AG09309 (cell line): Measurements from ENCODE around the gene GIGYF2.
A peak's percentile ranks its signal among the peaks of the same experiment; 100 is the strongest.

Experiments
- DNase-seq: peaks from one replicate; pipeline ENCODE4 v3.0.0-alpha.2; 2010; ENCODE audit warnings: low read depth
- H3K4me3 ChIP-seq: 2 replicates; pipeline ENCODE4 v1.5.1; 2011; ENCODE audit warnings: mild to moderate bottlenecking, low read depth, low read length, moderate library complexity; ENCODE audit not compliant: control insufficient read depth
- TF ChIP-seq, protein P1 (sequence below): IDR thresholded peaks from 2 replicates; pipeline ENCODE4 v1.5.1; 2011; ENCODE audit warnings: mild to moderate bottlenecking, low read depth, low read length, inconsistent platforms; ENCODE audit not compliant: insufficient read depth, control insufficient read depth; ENCODE audit errors: missing control alignments

The GIGYF2 gene

DNA sequence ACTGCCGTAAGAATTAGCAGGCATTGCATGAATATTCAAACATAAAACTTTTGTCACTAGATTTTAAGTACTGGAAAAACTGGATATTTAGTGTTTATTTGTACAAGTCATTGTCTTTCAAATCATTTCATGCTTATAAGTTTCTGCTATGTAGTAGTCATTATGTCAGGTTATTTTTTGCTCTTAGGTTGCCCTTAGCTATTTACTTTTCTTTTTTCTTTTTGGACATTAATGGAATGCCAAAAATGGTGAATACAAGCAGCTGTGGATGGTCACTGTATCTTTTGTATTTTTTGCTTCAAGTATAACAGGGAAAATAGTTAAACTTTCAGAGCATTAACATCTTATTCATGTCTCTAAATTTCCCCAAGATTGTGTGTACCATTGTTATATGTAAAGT, 97.8 kb downstream of the GIGYF2 start:
- TF ChIP-seq, protein P1, sequence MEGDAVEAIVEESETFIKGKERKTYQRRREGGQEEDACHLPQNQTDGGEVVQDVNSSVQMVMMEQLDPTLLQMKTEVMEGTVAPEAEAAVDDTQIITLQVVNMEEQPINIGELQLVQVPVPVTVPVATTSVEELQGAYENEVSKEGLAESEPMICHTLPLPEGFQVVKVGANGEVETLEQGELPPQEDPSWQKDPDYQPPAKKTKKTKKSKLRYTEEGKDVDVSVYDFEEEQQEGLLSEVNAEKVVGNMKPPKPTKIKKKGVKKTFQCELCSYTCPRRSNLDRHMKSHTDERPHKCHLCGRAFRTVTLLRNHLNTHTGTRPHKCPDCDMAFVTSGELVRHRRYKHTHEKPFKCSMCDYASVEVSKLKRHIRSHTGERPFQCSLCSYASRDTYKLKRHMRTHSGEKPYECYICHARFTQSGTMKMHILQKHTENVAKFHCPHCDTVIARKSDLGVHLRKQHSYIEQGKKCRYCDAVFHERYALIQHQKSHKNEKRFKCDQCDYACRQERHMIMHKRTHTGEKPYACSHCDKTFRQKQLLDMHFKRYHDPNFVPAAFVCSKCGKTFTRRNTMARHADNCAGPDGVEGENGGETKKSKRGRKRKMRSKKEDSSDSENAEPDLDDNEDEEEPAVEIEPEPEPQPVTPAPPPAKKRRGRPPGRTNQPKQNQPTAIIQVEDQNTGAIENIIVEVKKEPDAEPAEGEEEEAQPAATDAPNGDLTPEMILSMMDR = no peak
- no peak for DNase-seq
- H3K4me3 ChIP-seq = no peak overlapping the region

DNA sequence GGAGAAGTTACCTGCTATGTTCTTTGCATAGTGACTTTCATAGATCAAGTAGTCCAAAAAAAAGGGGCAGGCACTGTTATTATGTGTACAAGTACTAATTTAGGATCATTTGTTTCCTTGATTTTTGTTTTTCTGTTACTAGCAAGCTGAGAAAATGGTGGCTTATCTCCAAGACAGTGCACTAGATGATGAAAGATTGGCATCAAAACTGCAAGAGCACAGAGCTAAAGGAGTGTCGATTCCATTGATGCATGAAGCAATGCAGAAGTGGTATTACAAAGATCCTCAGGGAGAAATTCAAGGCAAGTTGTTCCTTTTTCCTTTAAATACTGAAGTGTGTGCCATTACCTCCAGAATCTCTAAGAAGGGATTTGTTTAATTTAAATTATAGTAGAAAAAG, 98.8 kb downstream of the GIGYF2 start:
- no peak overlapping the region for H3K4me3 ChIP-seq
- DNase-seq = peak; percentile 59
- TF ChIP-seq, protein P1 = no peak

DNA sequence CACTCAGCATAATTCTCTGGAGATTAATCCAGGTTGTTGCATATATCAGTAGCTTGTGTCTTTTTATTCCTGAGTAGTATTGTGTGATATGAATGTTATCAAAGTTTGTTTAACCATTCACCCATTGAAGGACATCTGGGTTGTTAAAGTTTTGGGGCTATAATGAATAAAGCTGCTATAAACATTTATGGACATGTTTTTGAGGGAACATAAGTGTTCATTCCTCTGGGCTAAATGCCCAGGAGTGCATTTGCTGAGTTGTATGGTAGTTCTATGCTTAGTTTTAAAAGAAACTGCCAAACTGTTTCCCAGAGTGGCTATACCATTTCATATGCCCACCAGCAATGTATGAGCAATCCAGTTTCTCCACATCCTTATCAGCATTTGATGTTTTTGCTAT, 101.1 kb downstream of the GIGYF2 start:
- H3K4me3 ChIP-seq = no peak overlapping the region
- TF ChIP-seq, protein P1 = no peak
- no peak for DNase-seq

DNA sequence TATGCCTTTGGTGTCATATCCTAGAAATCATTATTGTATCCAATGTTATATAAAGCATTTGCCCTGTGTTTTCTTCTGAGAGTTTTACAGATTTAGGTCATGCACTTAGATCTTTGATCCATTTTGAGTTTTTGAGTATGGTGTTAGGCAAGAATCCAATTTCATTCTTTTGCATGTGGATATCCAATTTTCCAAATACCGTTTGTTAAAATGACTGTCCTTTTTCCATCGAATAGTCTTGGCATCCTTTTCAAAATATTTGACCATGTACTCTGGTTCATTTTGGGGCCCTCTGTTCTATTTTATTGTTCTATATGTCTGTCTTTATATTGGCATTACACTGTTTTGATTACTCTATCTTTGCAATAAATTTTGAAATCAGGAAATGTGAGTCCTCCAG, 103.0 kb downstream of the GIGYF2 start:
- TF ChIP-seq, protein P1 = no peak
- no peak overlapping the region for H3K4me3 ChIP-seq
- DNase-seq = no peak

DNA sequence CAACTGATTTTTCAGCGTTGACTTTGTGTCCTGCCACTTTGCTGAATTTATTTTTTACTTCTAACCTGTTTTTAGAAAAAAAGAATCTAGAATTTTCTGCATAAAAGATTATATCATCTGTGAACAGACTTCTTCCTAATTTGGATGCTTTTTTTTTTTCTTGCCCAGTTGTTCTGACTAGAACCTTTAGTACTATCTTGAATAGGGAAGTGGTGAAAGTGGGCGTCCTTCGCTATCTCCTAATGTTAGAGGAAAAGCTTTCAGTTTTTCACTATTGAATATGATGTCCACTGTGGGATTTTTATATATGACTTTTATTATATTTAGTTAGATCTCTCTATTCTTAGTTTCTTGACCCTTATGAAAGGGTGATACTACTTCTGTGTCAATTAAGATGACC, 105.0 kb downstream of the GIGYF2 start:
- no peak for DNase-seq
- TF ChIP-seq, protein P1 = no peak
- H3K4me3 ChIP-seq = no peak overlapping the region

- H3K4me3 ChIP-seq = no peak overlapping the region
- no peak for DNase-seq
- TF ChIP-seq, protein P1 = no peak
Observed at GRCh38 chr2:232809349-232810124, 112.4 kb downstream of the GIGYF2 start.

- H3K4me3 ChIP-seq = no peak overlapping the region
- TF ChIP-seq, protein P1 = no peak
- no peak for DNase-seq
Observed at GRCh38 chr2:232810444-232810843, 113.3 kb downstream of the GIGYF2 start.
